Stimulated activated CD4-positive, alpha-beta T cell treated with anti-CD3 and anti-CD28 coated beads, Interleukin-12 subunit alpha, Interleukin-12 subunit beta, amount 100 ng/mL, for 24 hours (primary cell): ENCODE data around the gene CYP1B1.

Experiments
- DNase-seq, 2 experiments: peaks; one replicate each; pipeline ENCODE4 v3.0.0-alpha.2; 2020; ENCODE audit warnings: low read depth in 2 of 2

CYP1B1 gene

GRCh38 chr2:38076152-38076709, 280 bp upstream of the CYP1B1 start:
- DNase-seq: peak; percentile 13 to 61

GRCh38 chr2:38074764-38075506, 1.0 kb downstream of the CYP1B1 start:
- DNase-seq: no peak

- no peak for DNase-seq
These were observed 1.7 kb downstream of the CYP1B1 start for GRCh38 chr2:38074058-38074763.

- DNase-seq: no peak
These were observed 2.5 kb downstream of the CYP1B1 start for GRCh38 chr2:38073211-38074057.

- DNase-seq: no peak
These were observed 5.5 kb downstream of the CYP1B1 start for GRCh38 chr2:38070438-38070837.

GRCh38 chr2:38068234-38068633, 7.7 kb downstream of the CYP1B1 start:
- DNase-seq: no peak

- no peak for DNase-seq
These were observed 9.4 kb downstream of the CYP1B1 start for GRCh38 chr2:38066421-38067115.

- no peak for DNase-seq
These were observed 10.3 kb downstream of the CYP1B1 start for GRCh38 chr2:38065502-38066135.

- DNase-seq: no peak
These were observed 11.0 kb downstream of the CYP1B1 start for GRCh38 chr2:38064801-38065501.

- no peak for DNase-seq
These were observed 15.5 kb downstream of the CYP1B1 start for GRCh38 chr2:38060236-38061018.

- DNase-seq: no peak
These were observed 18.1 kb downstream of the CYP1B1 start for GRCh38 chr2:38057651-38058410.

- no peak for DNase-seq
These were observed 19.7 kb downstream of the CYP1B1 start for GRCh38 chr2:38056216-38056615.

- no peak for DNase-seq
These were observed 30.1 kb downstream of the CYP1B1 start for GRCh38 chr2:38045811-38046210.

- DNase-seq: no peak
These were observed 36.6 kb downstream of the CYP1B1 start for GRCh38 chr2:38039121-38039910.

GRCh38 chr2:38038682-38039081, 37.3 kb downstream of the CYP1B1 start:
- no peak for DNase-seq

- DNase-seq: peak in 1 of 2 experiments; percentile 16
These were observed 38.0 kb downstream of the CYP1B1 start for GRCh38 chr2:38037757-38038621.

GRCh38 chr2:38037325-38037724, 38.6 kb downstream of the CYP1B1 start:
- DNase-seq: no peak
